H1 (cell line): ENCODE data around the gene TNNI2. TPM values are rescaled to one million over a fixed set of nuclear protein-coding genes. Genes with fewer than 3 reads are reported as not detected.
A peak's percentile ranks its signal among the peaks of the same experiment; 100 is the strongest.

ENCODE experiments used
- CTCF ChIA-PET: fragments of 300-600 bp; sonication (Branson Sonifier 250); formaldehyde crosslinking; loops from one replicate; lab custom pipeline; 2021; ENCODE audit not compliant: partially characterized antibody; lab: Charles Lee
- POLR2A ChIA-PET: fragments of 300-600 bp; sonication (Branson Sonifier 250); formaldehyde crosslinking; loops from one replicate; lab custom pipeline; 2021; ENCODE audit warnings: inconsistent platforms; ENCODE audit not compliant: partially characterized antibody; lab: Charles Lee
- DNase-seq, 2 experiments: peaks; one replicate each; pipeline versions ENCODE4 v3.0.0 to v3.0.0-alpha.2; 2010 to 2022; ENCODE audit warnings: low spot score in 2 of 2, low read depth in 1 of 2, mixed read lengths in 1 of 2
- FAIRE-seq: peaks from 2 replicates; lab custom pipeline; 2011; peaks lifted over from hg19 to GRCh38; lab: Jason Lieb, UNC
- H2AFZ ChIP-seq: 2 replicates; pipeline ENCODE4 v1.8.1; 2012; ENCODE audit warnings: low read length, inconsistent platforms
- H2AK5ac ChIP-seq: 2 replicates; pipeline ENCODE4 v1.6.1; 2013; ENCODE audit warnings: low read depth, low read length
- H2BK120ac ChIP-seq: replicated peaks from 2 replicates; pipeline ENCODE3; 2013; ENCODE audit warnings: low read depth, low read length, inconsistent platforms
- H2BK12ac ChIP-seq: 2 replicates; pipeline ENCODE4 v1.6.1; 2013; ENCODE audit warnings: low read depth, low read length
- H2BK15ac ChIP-seq: 2 replicates; pipeline ENCODE4 v1.6.1; 2013; ENCODE audit warnings: low read length
- H2BK20ac ChIP-seq: 2 replicates; pipeline ENCODE4 v1.6.1; 2013; ENCODE audit warnings: low read length
- H2BK5ac ChIP-seq: 2 replicates; pipeline ENCODE4 v1.6.1; 2013; ENCODE audit warnings: low read depth, low read length
- H3K14ac ChIP-seq: 2 replicates; pipeline ENCODE4 v1.6.1; 2013; ENCODE audit warnings: inconsistent platforms; ENCODE audit not compliant: insufficient read length
- H3K18ac ChIP-seq: 2 replicates; pipeline ENCODE4 v1.6.1; 2013; ENCODE audit warnings: low read length; ENCODE audit errors: extremely low read depth
- H3K23ac ChIP-seq: 2 replicates; pipeline ENCODE4 v1.6.1; 2013; ENCODE audit warnings: inconsistent platforms; ENCODE audit not compliant: insufficient read length
- H3K23me2 ChIP-seq: 2 replicates; pipeline ENCODE4 v1.6.1; 2013; ENCODE audit warnings: low read depth, low read length
- H3K27ac ChIP-seq: 2 replicates; pipeline ENCODE4 v1.6.1; 2011; ENCODE audit warnings: low read depth, low read length, inconsistent platforms
- H3K27me3 ChIP-seq, 4 experiments: replicated peaks in 1 of 4; 1 replicate in 1 of 4; 2 replicates in 3 of 4; pipeline versions ENCODE4 v1.6.1 to v1.8.1; 2011 to 2013; ENCODE audit warnings: low read length in 3 of 4, mild to moderate bottlenecking in 3 of 4, inconsistent platforms in 2 of 4, mixed read lengths in 2 of 4, moderate library complexity in 1 of 4; ENCODE audit not compliant: control insufficient read depth in 3 of 4, insufficient read depth in 3 of 4; ENCODE audit errors: extremely low read depth in 1 of 4
- H3K36me3 ChIP-seq, 4 experiments: 2 replicates each; pipeline versions ENCODE4 v1.6.1 to v1.8.1; 2011 to 2013; ENCODE audit warnings: mild to moderate bottlenecking in 4 of 4, low read length in 3 of 4, moderate library complexity in 2 of 4, control low read depth in 1 of 4, inconsistent platforms in 1 of 4; ENCODE audit not compliant: insufficient read depth in 4 of 4, control insufficient read depth in 2 of 4
- H3K4ac ChIP-seq: replicated peaks from 2 replicates; pipeline ENCODE3; 2013; ENCODE audit warnings: low read length, low read depth, mixed read lengths, inconsistent platforms; ENCODE audit not compliant: insufficient read length
- H3K4me1 ChIP-seq, 4 experiments: replicated peaks in 1 of 4; 1 replicate in 1 of 4; 2 replicates in 3 of 4; pipeline versions ENCODE4 v1.6.1 to v1.8.1; 2011 to 2013; ENCODE audit warnings: low read length in 3 of 4, inconsistent platforms in 2 of 4, mixed read lengths in 1 of 4; ENCODE audit not compliant: insufficient read depth in 4 of 4, control insufficient read depth in 3 of 4
- H3K4me2 ChIP-seq, 2 experiments: 2 replicates each; pipeline versions ENCODE4 v1.6.1 to v1.8.1; 2011 to 2013; ENCODE audit warnings: low read depth in 2 of 2, low read length in 2 of 2, control low read depth in 1 of 2, inconsistent platforms in 1 of 2, mild to moderate bottlenecking in 1 of 2; ENCODE audit not compliant: insufficient read depth in 1 of 2
- H3K4me3 ChIP-seq, 4 experiments: fragments of 200-600, 300-600 bp in 1 of 4; sonication (generic), shearing (Covaris generic), sonication (Bioruptor Twin) in 1 of 4; 2 replicates each; pipeline versions ENCODE4 v1.5.1 to v1.8.1; 2011 to 2016; ENCODE audit warnings: low read length in 4 of 4, low read depth in 3 of 4, control low read depth in 2 of 4, inconsistent platforms in 2 of 4, mild to moderate bottlenecking in 2 of 4, mixed read lengths in 1 of 4, moderate library complexity in 1 of 4; ENCODE audit not compliant: insufficient read depth in 2 of 4; ENCODE audit errors: extremely low read depth in 1 of 4
- H3K56ac ChIP-seq: replicated peaks from 2 replicates; pipeline ENCODE3; 2013; ENCODE audit warnings: low read depth, mild to moderate bottlenecking, mixed read lengths, low read length, inconsistent platforms; ENCODE audit not compliant: insufficient read length
- H3K79me1 ChIP-seq: 2 replicates; pipeline ENCODE4 v1.6.1; 2013; ENCODE audit warnings: low read depth, low read length, control low read depth
- H3K79me2 ChIP-seq, 2 experiments: 2 replicates each; pipeline versions ENCODE4 v1.6.1 to v1.8.1; 2012 to 2013; ENCODE audit warnings: low read length in 2 of 2, mild to moderate bottlenecking in 2 of 2, inconsistent platforms in 1 of 2; ENCODE audit not compliant: insufficient read depth in 2 of 2, control insufficient read depth in 1 of 2
- H3K9ac ChIP-seq, 4 experiments: replicated peaks in 1 of 4; 1 replicate in 1 of 4; 2 replicates in 3 of 4; pipeline versions ENCODE4 v1.6.1 to v1.8.1; 2011 to 2013; ENCODE audit warnings: low read depth in 3 of 4, low read length in 3 of 4, control low read depth in 2 of 4, mild to moderate bottlenecking in 2 of 4, moderate library complexity in 2 of 4, inconsistent platforms in 1 of 4; ENCODE audit errors: extremely low read depth in 1 of 4
- H3K9me3 ChIP-seq, 2 experiments: 2 replicates each; pipeline versions ENCODE4 v1.6.1 to v1.8.1; 2012 to 2013; ENCODE audit warnings: mild to moderate bottlenecking in 2 of 2, moderate library complexity in 2 of 2, control low read depth in 1 of 2, inconsistent platforms in 1 of 2, low read depth in 1 of 2, low read length in 1 of 2, mixed read lengths in 1 of 2; ENCODE audit not compliant: insufficient read depth in 2 of 2
- H4K20me1 ChIP-seq, 2 experiments: replicated peaks in 1 of 2; 2 replicates each; pipeline versions ENCODE3 to v1.8.1; 2011 to 2013; ENCODE audit warnings: inconsistent platforms in 2 of 2, low read length in 2 of 2, mild to moderate bottlenecking in 1 of 2; ENCODE audit not compliant: insufficient read depth in 2 of 2, control insufficient read depth in 1 of 2
- H4K5ac ChIP-seq: 2 replicates; pipeline ENCODE4 v1.6.1; 2013; ENCODE audit warnings: low read length, low read depth, mixed read lengths, inconsistent platforms; ENCODE audit not compliant: insufficient read length
- H4K8ac ChIP-seq: 2 replicates; pipeline ENCODE4 v1.8.0; 2013; ENCODE audit warnings: mild to moderate bottlenecking, moderate library complexity, low read length, inconsistent platforms; ENCODE audit not compliant: insufficient read depth; ENCODE audit errors: extremely low read depth
- H4K91ac ChIP-seq: replicated peaks from 2 replicates; pipeline ENCODE3; 2013; ENCODE audit warnings: low read length, mixed read lengths, inconsistent platforms; ENCODE audit not compliant: insufficient read length
- CTBP2 ChIP-seq: IDR thresholded peaks from 2 replicates; pipeline ENCODE4 v1.7.0; 2011; ENCODE audit warnings: borderline replicate concordance, mild to moderate bottlenecking, moderate library complexity, mixed read lengths, low read length; ENCODE audit not compliant: insufficient read depth, insufficient read length
- KDM1A ChIP-seq: fragments of 200-600, 300-600 bp; sonication (generic); IDR thresholded peaks from 2 replicates; pipeline ENCODE4 v1.7.1; 2016; ENCODE audit warnings: mild to moderate bottlenecking, low read length, borderline replicate concordance
- RNF2 ChIP-seq: fragments of 200-900, 300-1000 bp; sonication (generic); IDR thresholded peaks from 2 replicates; pipeline ENCODE4 v1.7.1; 2016; ENCODE audit warnings: borderline replicate concordance, low read depth, mild to moderate bottlenecking, antibody characterized with exemption, low read length; ENCODE audit not compliant: poor library complexity, severe bottlenecking; ENCODE audit errors: missing control alignments
- TAF1 ChIP-seq: IDR thresholded peaks from 2 replicates; pipeline ENCODE4 v1.6.1; 2011; ENCODE audit warnings: mild to moderate bottlenecking, low read depth, low read length
- WGBS, 2 experiments: shearing (Covaris generic) in 1 of 2; methylation state at CpG; one replicate each; pipeline versions ENCODE4 v1.1.6 to v1.1.7; 2013 to 2015; ENCODE audit warnings: low lambda C conversion rate in 2 of 2, mixed read lengths in 2 of 2, inconsistent platforms in 1 of 2, low coverage in 1 of 2, missing lambda C conversion rate in 1 of 2; ENCODE audit not compliant: insufficient replicate concordance in 2 of 2, insufficient coverage in 1 of 2, insufficient read length in 1 of 2; ENCODE audit errors: extremely low coverage in 1 of 2, missing lambda C conversion rate in 1 of 2; 5-methylcytosine and 5-hydroxymethylcytosine counted together
- polyA plus RNA-seq, 7 experiments: library from polyadenylated mRNA; depleted of rRNA in 3 of 7; stranded (reverse) in 5 of 7; unstranded in 2 of 7; fragments of >200 nt in 5 of 7; fragments of 200-250 nt in 2 of 7; gene quantifications; 1 replicate in 5 of 7; 2 replicates in 1 of 7; 4 replicates in 1 of 7; pipeline versions ENCODE4 v1.2.1 to v1.2.3, GENCODE V29; 2011 to 2013; ENCODE audit warnings: missing spikeins in 2 of 7, mixed read lengths in 2 of 7
- total RNA-seq: library from RNA; stranded (reverse); fragmentation: NEBNext Ultra II Directional; extraction: Animal tissue kit (Norgen Biotek cat#: 25700); gene quantifications from 2 replicates; pipeline ENCODE4 v1.2.1, GENCODE V29; 2021

The TNNI2 gene
- total and polyA plus RNA-seq, 2 of the 8 experiments (the other 6 are each of a cell fraction or from before 2014, with no cell fraction given), result not detected

- no peaks in the 10 kb centered on the region for H3K79me1 ChIP-seq
- H2BK15ac ChIP-seq, result no peak overlapping the region
- H3K14ac ChIP-seq, result no peak overlapping the region
- no peak overlapping the region for H3K56ac ChIP-seq
- H4K91ac ChIP-seq, result no peak overlapping the region
- H4K8ac ChIP-seq, result peak overlapping the region; percentile 25
- H2AK5ac ChIP-seq, result no peak overlapping the region
- no peaks in the 10 kb centered on the region; a peak in 1 of 7 replicates for H3K27me3 ChIP-seq
- POLR2A ChIA-PET, result no interaction called here
- H2BK12ac ChIP-seq, result no peak overlapping the region
- no peak overlapping the region for H2BK5ac ChIP-seq
- no peak overlapping the region for H2BK120ac ChIP-seq
- 0 out of 7 replicates have a peak, but pooled peaks cover 0 to 3% (median 0%) of the 10 kb centered on the region in 4 experiments for H3K4me1 ChIP-seq
- no peak overlapping the region for H3K27ac ChIP-seq
- H3K18ac ChIP-seq, result no peak overlapping the region
- no peak overlapping the region for H3K9ac ChIP-seq
- no peaks in the 10 kb centered on the region for H3K23me2 ChIP-seq
- DNase-seq (no peak), FAIRE-seq (no peak)
- H3K79me2 ChIP-seq, result no peaks in the 10 kb centered on the region
- H3K36me3 ChIP-seq, result no peaks in the 10 kb centered on the region
- no peak overlapping the region for H3K4me3 ChIP-seq
- no peak overlapping the region for H3K4me2 ChIP-seq
- CTCF ChIA-PET, result interaction anchor here (0.6 to 15.7 kb wide), 10 partner anchors 13 to 299 kb away, joined by 3 to 232 read pairs (median 6); no protein-coding TSS in a partner anchor
- no peak overlapping the region for H3K4ac ChIP-seq
- H4K5ac ChIP-seq, result no peak overlapping the region
- 85% methylated on average over 21 of the region's 27 CpGs; no CpG with 5 or more reads in 1 of the 2 experiments for WGBS, 2 experiments
- H2BK20ac ChIP-seq, result no peak overlapping the region
- no peaks in the 10 kb centered on the region for H4K20me1 ChIP-seq
- H3K23ac ChIP-seq, result no peak overlapping the region
- no peak overlapping the region for H2AFZ ChIP-seq
- H3K9me3 ChIP-seq, result no peaks in the 10 kb centered on the region
- TF ChIP-seq RNF2 (no peak), CTBP2 (no peak), TAF1 (no peak), KDM1A (no peak)
Measured at GRCh38 chr11:1854132-1854948, 15.6 kb downstream of the TNNI2 start.
